MM.1S (cell line): ENCODE measurements around the gene TBC1D25.

ENCODE experiments used
- CTCF ChIP-seq: fragments of 300-600 bp; sonication (generic); IDR thresholded peaks from 2 replicates; pipeline ENCODE4 v1.5.1; 2016; ENCODE audit warnings: antibody characterized with exemption, low read length, mixed read lengths
- EZH2phosphoT487 ChIP-seq: fragments of 300-600 bp; sonication (generic); IDR thresholded peaks from 2 replicates; pipeline ENCODE4 v1.6.1; 2018; ENCODE audit warnings: antibody characterized with exemption, low read length

- no peak for TF ChIP-seq CTCF
- TF ChIP-seq EZH2phosphoT487: no peak
Observed at GRCh38 chrX:48606091-48606490, 66.6 kb downstream of the TBC1D25 start.
